Left kidney (tissue), 2 donors: Measurements from ENCODE around the gene RALY. TPM values are rescaled to one million over a fixed set of nuclear protein-coding genes. Genes with fewer than 3 reads are reported as not detected.
"Not testable (repeated sequence)": the region's sequence is repeated elsewhere in the genome, so short reads cannot be mapped to it uniquely, and the experiment has no call there.

ENCODE experiments used
- DNase-seq: peaks from one replicate; pipeline ENCODE4 v3.0.0-alpha.2; 2013
- polyA plus RNA-seq: library from polyadenylated mRNA; unstranded; fragments of 120-200 nt; gene quantifications from one replicate; pipeline ENCODE4 v1.2.1, GENCODE V29; 2013; ENCODE audit not compliant: insufficient read length

Gene RALY
- polyA plus RNA-seq, 1 donor, result 144 TPM

DNA sequence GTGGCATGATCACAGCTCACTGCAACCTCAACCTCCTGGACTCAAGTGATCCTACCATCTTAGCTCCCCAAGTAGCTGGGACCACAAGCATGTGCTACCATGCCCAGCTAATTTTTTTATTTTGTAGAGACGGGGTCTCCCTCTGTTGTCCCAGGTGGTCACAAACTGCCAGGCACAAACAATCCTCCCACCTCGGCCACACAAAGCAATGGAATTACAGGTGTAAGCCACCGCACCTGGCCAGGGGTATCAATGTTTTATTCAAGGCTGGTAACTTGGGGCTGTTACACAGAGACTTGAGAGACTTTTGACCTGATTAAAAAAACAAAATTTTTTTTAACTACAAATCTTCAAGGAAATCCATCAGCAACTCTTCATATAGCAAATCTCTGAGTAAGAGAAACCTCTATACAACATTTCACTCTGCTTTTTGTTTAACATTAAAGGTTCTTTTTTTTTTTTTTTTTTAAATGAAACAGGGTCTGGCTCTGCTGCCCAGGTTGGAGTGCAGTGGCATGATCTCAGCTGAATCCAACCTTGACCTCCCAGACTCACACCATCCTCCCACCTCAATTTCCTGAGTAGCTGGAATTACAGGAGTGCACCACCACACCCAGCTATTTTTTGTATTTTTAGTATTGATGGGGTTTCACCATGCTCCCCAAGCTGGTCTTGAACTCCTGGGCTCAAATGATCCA lies 112.4 kb downstream of the RALY start:
- DNase-seq, result no peak

GRCh38 chr20:34108616-34109174 lies 115.0 kb downstream of the RALY start:
- no peak for DNase-seq

DNA sequence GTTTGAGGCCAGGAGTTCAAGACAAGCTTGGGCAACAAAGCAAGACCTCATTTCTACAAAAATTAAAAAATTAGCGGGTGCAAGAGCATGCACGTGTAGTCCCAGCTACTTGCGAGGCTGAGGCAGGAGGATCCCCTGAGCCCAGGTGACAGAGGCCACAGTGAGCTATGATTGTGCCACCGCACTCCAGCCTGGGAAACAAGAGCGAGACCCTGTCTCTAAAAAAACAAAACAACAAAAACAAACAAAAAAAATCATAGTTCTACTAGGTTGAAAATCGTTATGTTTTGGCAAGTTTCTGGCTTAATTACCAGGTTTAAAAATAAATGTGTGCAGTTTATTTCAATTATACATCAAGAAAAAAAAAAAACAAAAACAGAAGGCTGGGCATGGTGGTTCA lies 115.7 kb downstream of the RALY start:
- DNase-seq, result no peak

GRCh38 chr20:34110025-34110744 lies 116.5 kb downstream of the RALY start:
- DNase-seq, result no peak

- DNase-seq, result peak; percentile 19
Measured at GRCh38 chr20:34110745-34111641, 117.3 kb downstream of the RALY start.

DNA sequence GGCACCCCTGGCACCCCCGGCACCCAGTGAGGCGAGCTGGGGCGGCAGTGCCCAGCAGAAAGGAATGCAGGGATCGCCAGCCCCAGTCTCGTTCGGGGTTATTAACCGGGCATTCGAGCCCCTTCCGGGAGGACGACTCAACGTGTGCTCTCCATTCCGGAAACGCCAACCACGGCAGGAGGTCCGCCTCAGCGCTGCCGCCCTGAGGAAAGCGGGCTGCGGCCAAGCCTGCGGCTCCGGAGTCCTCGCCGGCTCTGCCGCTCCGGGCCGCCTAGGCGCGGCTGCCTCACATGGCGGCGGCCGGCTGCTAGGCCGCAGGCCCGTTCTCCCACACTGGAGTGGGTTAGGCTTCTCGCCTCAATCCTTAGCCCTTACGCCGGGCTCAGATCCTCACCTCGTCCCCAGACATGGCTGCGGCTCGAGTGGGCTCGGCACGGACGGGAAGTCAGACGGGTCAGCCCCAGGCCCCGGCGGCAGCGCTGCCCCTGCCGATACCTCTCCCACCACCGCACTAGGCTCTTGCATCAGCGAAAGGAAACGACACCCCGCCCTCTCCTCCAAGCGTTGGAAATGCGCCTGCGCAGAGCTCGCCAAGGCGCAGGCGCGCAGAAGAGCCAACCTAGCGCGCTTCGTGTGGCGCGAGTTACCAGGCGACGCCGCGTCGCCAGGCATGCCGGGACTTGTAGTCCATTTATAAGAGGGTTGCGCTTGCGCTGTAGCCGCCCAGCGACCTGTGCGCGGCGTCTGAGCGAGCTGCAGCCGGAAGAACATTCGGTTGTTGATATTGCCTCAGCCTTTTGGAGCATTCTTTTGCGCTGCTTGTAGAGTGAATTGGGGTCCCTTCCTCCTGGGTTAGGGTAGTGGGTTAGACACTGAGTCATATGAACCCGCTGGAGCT lies 118.2 kb downstream of the RALY start, which contains the start of gene EIF2S2:
TSS of gene EIF2S2 (minus strand) at position 542 of the 898 bp plus-strand sequence. CDS start at position 409, 133 bp downstream.
- DNase-seq, result peak; percentile 98

DNA sequence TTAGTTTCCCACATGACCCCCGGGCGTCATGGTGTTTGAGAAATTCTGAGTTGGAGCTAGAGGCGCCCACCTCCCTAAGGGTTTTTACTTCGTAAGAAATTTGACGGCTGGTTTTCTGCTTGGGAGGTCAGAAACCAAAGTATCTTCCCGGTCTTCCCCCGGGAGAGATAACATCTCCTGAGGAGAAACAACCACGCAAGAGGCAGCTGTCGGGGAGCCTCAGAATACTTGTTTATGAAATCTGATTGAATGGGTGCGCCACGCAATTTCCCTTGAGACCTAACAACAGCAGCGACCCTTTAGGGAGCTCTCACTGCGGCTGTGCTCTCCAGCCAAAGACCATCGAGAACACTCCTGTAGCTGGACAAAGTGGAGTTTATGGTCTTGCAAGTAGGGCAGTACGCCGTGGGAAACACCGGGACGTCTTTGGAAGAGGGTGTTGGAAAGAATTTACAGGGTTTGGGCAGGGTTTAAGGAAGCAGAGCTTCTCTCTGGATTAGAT lies 118.9 kb downstream of the RALY start:
- peak; percentile 53 for DNase-seq

- DNase-seq, result no peak
Measured at GRCh38 chr20:34114809-34115208, 121.1 kb downstream of the RALY start.

DNA sequence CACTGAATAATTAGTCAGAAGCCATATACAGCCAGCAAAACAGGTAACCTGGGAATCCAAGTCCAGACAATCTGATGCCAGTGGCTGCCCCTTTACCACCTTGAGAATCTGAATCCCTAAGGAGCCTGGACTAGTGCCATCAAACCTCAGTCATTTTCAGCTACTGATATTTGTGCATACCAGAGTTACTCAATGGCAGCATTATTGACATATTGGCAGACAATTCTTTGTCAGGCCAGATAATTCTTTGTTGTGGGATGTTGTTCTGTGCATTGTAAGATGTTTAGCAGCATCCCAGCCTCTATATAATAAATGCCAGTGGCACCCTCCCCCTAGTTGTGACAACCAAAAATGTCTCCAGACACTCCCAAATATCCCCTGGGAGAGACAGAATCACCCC lies 121.5 kb downstream of the RALY start:
- DNase-seq, result no peak

- no peak for DNase-seq
Measured at GRCh38 chr20:34120213-34120612, 126.5 kb downstream of the RALY start.

DNA sequence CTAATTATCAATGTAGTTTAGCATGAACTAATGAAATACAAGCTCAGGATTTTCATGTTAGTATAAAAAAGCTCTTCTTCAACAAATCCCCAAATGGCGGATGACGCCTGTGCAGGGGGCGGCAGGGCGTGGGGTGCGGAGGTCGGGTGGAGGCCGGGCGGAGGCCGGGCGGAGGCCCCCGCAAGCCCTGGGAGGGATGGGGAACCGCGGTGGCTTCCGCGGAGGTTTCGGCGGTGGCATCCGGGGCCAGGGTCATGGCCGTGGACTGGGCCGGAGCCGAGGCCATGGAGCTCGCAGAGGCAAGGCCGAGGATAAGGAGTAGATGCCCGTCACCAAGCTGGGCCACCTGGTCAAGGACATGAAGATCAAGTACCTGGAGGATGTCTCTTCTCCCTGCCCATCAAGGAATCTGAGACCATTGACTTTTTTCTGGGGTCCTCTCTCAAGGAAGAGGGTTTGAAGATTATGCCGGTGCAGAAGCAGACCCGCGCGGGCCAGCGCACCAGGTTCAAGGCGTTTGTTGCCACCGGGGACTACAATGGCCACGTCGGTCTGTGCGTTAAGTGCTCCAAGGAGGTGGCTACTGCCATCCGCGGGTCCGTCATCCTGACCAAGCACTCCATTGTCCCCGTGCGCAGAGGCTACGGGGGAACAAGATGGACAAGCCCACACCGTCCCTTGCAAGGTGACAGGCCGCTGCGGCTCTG lies 128.7 kb downstream of the RALY start:
- DNase-seq, result no peak

- no peak for DNase-seq
Measured at GRCh38 chr20:34123309-34123708, 129.6 kb downstream of the RALY start.

DNA sequence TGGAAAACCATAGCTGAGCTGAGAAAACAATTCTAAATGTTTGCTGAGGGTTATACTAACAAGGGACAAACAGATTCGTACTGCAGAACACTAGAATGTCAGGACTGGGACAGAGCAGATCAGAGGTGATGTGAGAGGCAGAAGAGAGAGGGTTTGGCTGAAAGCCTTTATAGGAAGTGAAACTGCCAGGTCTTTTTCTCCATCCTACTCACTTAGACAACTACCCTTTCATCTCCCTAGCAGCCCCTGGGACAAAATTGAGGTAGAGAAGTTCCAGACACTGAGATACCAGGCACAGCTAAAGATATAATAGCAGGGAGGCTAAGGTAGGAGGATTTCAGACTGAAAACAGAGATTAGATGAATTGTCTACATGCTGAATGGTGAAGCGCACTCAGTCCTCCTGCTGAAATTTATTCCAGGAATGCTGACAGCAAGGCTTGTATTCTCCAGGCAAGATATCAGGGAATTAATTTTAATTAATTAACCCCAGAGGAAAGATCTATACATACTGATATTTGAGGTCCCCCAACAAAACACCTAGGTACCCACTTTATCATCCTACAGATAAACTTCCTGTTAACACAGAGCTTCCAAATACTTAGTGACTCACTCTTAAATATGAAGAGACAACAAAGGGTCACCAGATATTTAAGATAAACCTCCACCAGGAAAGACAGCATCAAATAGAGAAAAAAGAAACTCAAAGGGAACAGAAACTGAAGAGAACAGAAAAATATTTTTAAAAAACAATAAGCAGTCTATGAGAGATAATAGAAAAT lies 130.9 kb downstream of the RALY start:
- no peak for DNase-seq

DNA sequence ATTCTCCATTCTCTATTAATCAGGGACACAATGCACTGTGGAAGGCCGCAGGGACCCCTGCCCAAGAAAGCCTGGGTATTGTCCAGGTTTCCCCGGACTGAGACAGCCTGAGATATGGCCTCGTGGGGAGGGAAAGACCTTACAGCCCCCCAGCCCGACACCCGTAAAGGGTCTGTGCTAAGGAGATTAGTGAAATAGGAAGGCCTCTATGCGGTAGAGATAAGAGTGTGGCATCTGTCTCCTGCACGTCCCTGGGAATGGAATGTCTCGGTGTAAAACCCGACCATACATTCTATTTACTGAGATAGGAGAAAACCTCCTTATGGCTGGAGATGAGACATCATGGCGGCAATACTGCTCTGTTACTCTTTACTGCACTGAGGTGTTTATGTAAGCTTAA lies 134.1 kb downstream of the RALY start:
- DNase-seq, result no peak

DNA sequence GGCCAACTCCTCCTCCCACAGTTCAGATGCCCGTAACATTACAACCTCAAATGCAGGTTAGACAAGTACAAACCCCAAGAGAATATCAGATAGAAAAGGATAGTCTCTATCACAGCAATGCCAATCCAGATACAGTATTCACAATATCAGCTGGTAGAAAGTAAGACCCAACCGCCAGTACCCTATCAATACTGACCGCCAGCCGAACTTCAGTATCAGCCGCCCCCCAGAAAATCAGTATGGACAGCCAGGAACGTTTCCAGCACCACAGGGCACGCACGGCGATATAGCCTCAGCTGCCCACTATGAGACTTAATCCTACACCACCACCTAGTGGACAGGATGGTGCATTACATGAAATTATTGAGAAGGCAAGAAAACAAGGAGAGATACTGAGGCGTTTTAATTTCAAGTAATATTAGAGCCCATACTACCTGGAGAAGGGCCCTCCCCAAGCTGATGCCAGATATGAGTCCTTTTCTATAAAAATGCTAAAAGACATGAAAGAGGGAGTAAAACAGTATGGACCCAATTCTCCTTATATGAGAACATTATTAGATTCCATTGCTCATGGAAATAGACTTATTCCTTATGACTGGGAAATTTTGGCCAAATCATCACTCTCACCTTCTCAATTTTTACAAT lies 135.9 kb downstream of the RALY start:
- peak; percentile 78 for DNase-seq

GRCh38 chr20:34131491-34131890 lies 137.8 kb downstream of the RALY start:
- no peak for DNase-seq

GRCh38 chr20:34132491-34132890 lies 138.8 kb downstream of the RALY start:
- DNase-seq, result not testable (repeated sequence)

DNA sequence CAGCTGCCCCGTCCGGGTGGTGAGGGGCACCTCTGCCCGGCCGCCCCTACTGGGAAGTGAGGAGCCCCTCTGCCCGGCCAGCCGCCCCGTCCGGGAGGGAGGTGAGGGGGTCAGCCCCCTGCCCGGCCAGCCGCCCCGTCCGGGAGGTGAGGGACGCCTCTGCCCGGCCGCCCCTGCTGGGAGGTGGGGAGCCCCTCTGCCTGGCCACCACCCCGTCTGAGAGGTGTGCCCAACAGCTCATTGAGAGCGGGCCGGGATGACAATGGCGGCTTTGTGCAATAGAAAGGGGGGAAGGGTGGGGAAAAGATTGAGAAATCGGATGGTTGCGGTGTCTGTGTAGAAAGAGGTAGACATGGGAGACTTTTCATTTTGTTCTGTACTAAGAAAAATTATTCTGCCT lies 139.2 kb downstream of the RALY start:
- not testable (repeated sequence) for DNase-seq

GRCh38 chr20:34133365-34133860 lies 139.7 kb downstream of the RALY start:
- DNase-seq, result not testable (repeated sequence)
